GM12865 (cell line): Measurements from ENCODE around the gene BPIFB3.

Source experiments
- DNase-seq: peaks from one replicate; pipeline ENCODE4 v3.0.0; 2010; ENCODE audit warnings: low read depth
- H3K4me3 ChIP-seq: 2 replicates; pipeline ENCODE4 v1.5.1; 2011; ENCODE audit warnings: mild to moderate bottlenecking, low read depth, low read length, control low read depth
- TF ChIP-seq, protein P1 (sequence below): IDR thresholded peaks from 2 replicates; pipeline ENCODE4 v1.5.1; 2011; ENCODE audit warnings: low read length, control low read depth, low read depth, inconsistent platforms; ENCODE audit not compliant: insufficient read depth; ENCODE audit errors: missing control alignments

Gene BPIFB3, protein sequence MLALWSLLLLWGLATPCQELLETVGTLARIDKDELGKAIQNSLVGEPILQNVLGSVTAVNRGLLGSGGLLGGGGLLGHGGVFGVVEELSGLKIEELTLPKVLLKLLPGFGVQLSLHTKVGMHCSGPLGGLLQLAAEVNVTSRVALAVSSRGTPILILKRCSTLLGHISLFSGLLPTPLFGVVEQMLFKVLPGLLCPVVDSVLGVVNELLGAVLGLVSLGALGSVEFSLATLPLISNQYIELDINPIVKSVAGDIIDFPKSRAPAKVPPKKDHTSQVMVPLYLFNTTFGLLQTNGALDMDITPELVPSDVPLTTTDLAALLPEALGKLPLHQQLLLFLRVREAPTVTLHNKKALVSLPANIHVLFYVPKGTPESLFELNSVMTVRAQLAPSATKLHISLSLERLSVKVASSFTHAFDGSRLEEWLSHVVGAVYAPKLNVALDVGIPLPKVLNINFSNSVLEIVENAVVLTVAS

GRCh38 chr20:33053291-33054106 is at the start of gene BPIFB3:
Gene BPIFB3, plus strand, starts transcription at chr20:33053903. Its CDS starts 1,533 bp downstream, at chr20:33055436.
- DNase-seq: no peak
- H3K4me3 ChIP-seq: no peak within 1 kb of the TSS
- TF ChIP-seq, protein P1, sequence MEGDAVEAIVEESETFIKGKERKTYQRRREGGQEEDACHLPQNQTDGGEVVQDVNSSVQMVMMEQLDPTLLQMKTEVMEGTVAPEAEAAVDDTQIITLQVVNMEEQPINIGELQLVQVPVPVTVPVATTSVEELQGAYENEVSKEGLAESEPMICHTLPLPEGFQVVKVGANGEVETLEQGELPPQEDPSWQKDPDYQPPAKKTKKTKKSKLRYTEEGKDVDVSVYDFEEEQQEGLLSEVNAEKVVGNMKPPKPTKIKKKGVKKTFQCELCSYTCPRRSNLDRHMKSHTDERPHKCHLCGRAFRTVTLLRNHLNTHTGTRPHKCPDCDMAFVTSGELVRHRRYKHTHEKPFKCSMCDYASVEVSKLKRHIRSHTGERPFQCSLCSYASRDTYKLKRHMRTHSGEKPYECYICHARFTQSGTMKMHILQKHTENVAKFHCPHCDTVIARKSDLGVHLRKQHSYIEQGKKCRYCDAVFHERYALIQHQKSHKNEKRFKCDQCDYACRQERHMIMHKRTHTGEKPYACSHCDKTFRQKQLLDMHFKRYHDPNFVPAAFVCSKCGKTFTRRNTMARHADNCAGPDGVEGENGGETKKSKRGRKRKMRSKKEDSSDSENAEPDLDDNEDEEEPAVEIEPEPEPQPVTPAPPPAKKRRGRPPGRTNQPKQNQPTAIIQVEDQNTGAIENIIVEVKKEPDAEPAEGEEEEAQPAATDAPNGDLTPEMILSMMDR: no peak

DNA sequence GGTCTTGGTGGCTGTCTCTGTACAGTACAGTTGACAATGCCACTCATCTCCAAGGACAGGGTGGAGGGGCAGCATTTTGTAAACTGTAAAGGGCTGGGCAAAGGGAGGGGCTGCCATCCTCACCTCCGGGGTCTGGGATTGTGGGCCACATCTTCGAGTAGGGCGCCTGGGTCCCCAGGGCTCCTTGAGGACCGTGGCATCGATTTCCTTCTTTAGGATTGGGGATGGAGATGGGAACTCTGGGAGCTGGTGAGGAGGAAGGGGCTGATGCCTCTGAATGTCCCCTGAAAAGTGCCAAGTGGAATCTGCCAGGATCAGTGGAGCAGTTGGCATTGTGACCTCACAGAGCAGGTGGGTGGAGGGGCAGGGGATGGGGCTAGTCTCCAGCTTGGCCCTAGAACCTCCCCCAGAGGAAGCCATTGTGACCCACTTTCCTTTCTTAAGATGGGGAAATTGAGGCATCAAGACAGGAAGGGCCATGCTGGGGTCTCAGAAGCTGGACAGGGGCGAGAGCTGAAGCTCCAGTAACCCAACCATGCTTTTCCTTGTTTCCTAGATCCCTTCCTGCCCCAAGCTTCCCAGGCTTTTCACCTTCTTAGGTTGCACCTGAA is 49.5 kb upstream of the BPIFB3 start, which contains the start of gene SUN5:
SUN5 (minus strand) TSS at position 293 of the 611 bp plus-strand sequence; CDS start at position 200, 93 bp downstream.
- no peak for DNase-seq

GRCh38 chr20:33005132-33005566 is 48.6 kb upstream of the BPIFB3 start:
- H3K4me3 ChIP-seq: no peak overlapping the region
- TF ChIP-seq, protein P1: peak; percentile 50
- DNase-seq: peak; percentile 57

More for the DNA sequence above, 49.5 kb upstream of the BPIFB3 start, which contains the start of gene SUN5:
- TF ChIP-seq, protein P1: no peak
- no peak within 1 kb of the TSS for H3K4me3 ChIP-seq

DNA sequence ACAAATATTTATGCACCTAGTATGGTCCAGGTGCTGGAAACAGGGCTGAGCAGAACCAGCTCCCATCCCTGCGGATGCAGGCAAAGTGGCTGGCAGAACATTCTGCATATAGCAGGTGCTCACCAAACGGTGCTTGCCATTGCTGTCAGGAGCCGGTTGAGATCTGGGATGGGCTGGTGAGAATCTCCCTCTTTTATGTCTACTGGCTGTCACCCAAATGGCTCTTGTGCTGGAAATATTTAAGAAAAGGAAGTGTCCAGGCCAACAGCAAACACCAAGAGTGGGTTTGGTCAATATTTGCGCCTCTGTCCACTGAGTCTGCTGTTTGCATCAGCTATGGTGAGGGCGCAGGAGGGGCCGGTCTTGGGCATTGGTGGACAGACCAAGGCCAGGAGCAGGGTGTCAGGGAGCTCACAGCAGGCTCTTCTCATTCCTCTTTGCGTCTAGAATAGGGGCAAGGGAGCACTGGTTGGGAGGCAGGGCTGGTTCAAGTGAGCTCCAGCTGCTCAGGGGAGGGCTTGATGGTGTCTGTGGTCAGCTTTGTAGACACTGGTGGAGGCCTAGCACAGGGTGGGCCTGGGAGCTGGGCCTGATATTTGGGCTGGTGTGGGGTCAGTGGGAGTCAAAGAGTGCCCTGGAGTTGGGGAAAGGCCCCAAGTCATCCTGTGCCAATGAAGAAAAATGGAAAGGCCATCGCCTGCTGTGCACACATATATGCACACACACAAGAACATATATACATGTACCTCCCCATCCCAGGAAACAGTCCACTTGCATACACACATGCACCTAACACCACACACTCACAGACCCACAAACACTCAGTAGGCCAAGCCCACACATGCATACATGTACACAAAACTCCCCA is 47.6 kb upstream of the BPIFB3 start:
- DNase-seq: no peak
- no peak overlapping the region for H3K4me3 ChIP-seq
- TF ChIP-seq, protein P1: no peak

DNA sequence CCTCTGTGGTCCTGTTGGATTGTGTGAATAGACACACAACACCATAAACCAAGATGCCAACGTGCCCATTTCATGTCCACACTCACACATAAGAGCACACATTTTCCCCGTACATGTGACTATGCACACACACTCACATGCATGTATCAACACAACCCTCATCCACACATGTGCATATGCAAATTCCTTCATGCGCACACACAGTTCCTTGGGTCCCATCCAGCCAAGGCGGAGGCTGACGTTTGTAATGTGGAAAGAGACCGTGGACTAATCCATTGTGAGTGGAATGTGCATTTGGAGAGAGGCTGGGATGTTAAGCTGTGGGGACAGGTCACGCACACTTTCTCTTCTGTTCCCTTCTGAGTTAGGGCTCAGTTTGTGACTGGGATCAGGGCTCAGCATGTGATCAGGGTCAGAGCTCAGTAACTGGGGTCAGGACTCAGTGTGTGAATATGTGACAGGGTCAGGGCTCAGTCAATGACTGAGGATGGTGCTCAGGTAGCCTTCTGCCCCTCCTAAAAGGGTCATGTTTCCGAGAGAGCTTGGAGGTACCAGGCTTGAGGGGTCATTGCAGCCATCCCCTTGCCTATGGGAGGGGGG is 46.8 kb upstream of the BPIFB3 start:
- TF ChIP-seq, protein P1: no peak
- H3K4me3 ChIP-seq: no peak overlapping the region
- DNase-seq: no peak
